Type B pancreatic cell (in vitro differentiated cells): ENCODE results near the gene CHD6. TPM values are rescaled to one million over a fixed set of nuclear protein-coding genes. Genes with fewer than 3 reads are reported as not detected.
A peak's percentile ranks its signal among the peaks of the same experiment; 100 is the strongest.

Experiments used
- DNase-seq: peaks from one replicate; pipeline ENCODE4 v3.0.0; 2021; ENCODE audit warnings: mixed read lengths; ENCODE audit not compliant: unreplicated experiment; ENCODE audit errors: extremely low spot score
- H3K27ac Mint-ChIP-seq: 2 replicates; pipeline ENCODE4 v1.8.0; 2021; ENCODE audit warnings: mild to moderate bottlenecking, mixed read lengths
- H3K27me3 Mint-ChIP-seq: 2 replicates; pipeline ENCODE4 v1.8.0; 2021; ENCODE audit warnings: mixed read lengths
- H3K36me3 Mint-ChIP-seq: 2 replicates; pipeline ENCODE4 v1.8.0; 2021; ENCODE audit warnings: mixed read lengths
- H3K4me1 Mint-ChIP-seq: one replicate; pipeline ENCODE4 v1.8.0; 2021; ENCODE audit warnings: mixed read lengths; ENCODE audit not compliant: unreplicated experiment
- H3K4me3 Mint-ChIP-seq: 2 replicates; pipeline ENCODE4 v1.8.0; 2021; ENCODE audit warnings: mild to moderate bottlenecking, mixed read lengths
- H3K9me3 Mint-ChIP-seq: 2 replicates; pipeline ENCODE4 v1.8.0; 2021; ENCODE audit warnings: mixed read lengths
- CTCF ChIP-seq: fragments of 200-600 bp; sonication (generic); conservative IDR thresholded peaks from 2 replicates; pipeline ENCODE4 v1.5.0; 2021; ENCODE audit warnings: antibody characterized with exemption, mild to moderate bottlenecking
- total RNA-seq: library from RNA; stranded (reverse); gene quantifications from 2 replicates; pipeline ENCODE4 v1.2.1, GENCODE V29; 2021; ENCODE audit warnings: low replicate concordance

Gene CHD6
- total RNA-seq, 1 donor from 2014 or later, result 72.6 TPM

- Mint-ChIP-seq H3K4me3 (no peak overlapping the region), H3K36me3 (peaks cover 66% of the 10 kb centered on the region), H3K27me3 (no peaks in the 10 kb centered on the region), H3K4me1 (no peaks in the 10 kb centered on the region), H3K27ac (peak overlapping the region; percentile 25), H3K9me3 (no peaks in the 10 kb centered on the region)
- no peak for DNase-seq
- TF ChIP-seq CTCF, result no peak
These were observed 200.1 kb downstream of the CHD6 start for GRCh38 chr20:41418031-41418430.

- Mint-ChIP-seq H3K27ac (no peak overlapping the region), H3K27me3 (no peaks in the 10 kb centered on the region), H3K4me3 (no peak overlapping the region), H3K4me1 (peaks cover 15% of the 10 kb centered on the region), H3K9me3 (no peaks in the 10 kb centered on the region), H3K36me3 (peaks cover 52% of the 10 kb centered on the region)
- no peak for DNase-seq
- TF ChIP-seq CTCF, result no peak
These were observed 203.0 kb downstream of the CHD6 start for GRCh38 chr20:41415191-41415590.

GRCh38 chr20:41413169-41413568, 205.0 kb downstream of the CHD6 start:
- DNase-seq, result no peak
- Mint-ChIP-seq H3K27me3 (no peaks in the 10 kb centered on the region), H3K9me3 (no peaks in the 10 kb centered on the region), H3K4me1 (peaks cover 15% of the 10 kb centered on the region), H3K27ac (no peak overlapping the region), H3K36me3 (peaks cover 49% of the 10 kb centered on the region), H3K4me3 (no peak overlapping the region)
- no peak for TF ChIP-seq CTCF

DNA sequence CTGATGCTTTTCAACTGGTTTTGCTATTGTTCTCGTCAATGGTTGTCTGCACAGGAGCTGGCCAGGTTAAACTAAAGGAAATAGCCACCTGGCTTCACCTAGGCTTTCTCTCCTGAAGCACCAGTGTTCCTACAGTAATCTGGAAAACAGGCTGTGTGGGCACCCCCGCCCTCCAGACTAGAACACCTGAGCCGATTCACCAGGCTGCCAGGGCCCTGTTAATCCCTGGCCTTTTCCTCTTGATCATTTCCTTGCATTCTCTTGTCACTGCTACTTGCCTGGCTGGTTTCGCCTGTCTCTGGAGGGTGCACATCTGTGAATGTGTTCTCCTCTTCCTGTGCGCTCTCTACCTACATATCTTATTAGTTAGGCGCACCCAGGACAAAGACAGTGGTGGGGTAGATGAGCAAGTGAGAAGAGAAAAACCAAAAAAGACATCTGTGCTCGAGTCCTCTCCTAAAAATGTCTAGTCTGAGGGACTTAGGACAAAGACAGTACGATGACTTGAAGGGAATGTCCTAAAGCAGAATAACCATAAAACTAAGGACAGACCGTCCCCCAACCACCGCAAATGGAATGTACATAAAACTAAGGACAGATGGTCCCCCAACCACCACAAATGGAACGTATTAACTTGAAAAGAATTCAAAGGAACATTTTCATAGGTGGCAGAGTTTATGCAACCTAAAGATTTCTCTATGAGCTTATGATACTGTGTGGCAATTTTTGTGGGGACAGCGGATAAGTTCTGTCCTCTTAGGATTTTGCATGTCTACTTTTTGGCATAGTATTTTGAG, 205.7 kb downstream of the CHD6 start:
- H3K4me1 Mint-ChIP-seq, result peaks cover 15% of the 10 kb centered on the region
- H3K4me3 Mint-ChIP-seq, result peak overlapping the region; percentile 52
- H3K9me3 Mint-ChIP-seq, result no peaks in the 10 kb centered on the region
- H3K27ac Mint-ChIP-seq, result peak overlapping the region; percentile 82
- no peaks in the 10 kb centered on the region for H3K27me3 Mint-ChIP-seq
- peaks cover 44% of the 10 kb centered on the region for H3K36me3 Mint-ChIP-seq
- no peak for TF ChIP-seq CTCF
- no peak for DNase-seq

DNA sequence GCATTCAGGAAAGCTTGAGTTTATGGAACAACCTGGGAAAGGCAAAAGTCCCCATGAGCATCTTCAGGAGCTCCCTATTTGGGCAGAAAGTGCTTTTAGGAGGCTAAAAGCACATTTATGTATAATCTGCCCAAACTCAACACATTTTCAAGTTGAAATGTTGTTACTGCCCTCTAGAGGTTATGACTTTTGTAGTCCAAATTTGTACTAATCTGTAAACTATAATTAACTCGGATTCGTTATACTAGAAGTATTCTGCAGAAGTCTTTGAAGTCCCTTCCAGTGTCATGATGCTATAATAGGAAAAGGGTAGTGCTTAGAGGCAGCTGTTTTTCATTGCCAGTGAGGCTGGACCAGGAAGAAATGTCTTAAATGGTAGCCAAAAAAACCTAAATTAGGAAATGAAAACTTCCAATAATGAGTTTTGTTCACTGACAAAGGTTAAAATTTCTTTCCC, 206.8 kb downstream of the CHD6 start:
- Mint-ChIP-seq H3K27ac (no peak overlapping the region), H3K36me3 (peaks cover 47% of the 10 kb centered on the region)

More for the DNA sequence above, 206.8 kb downstream of the CHD6 start:
- peak; percentile 62 for TF ChIP-seq CTCF
- Mint-ChIP-seq H3K27me3 (no peaks in the 10 kb centered on the region), H3K9me3 (no peaks in the 10 kb centered on the region), H3K4me1 (peaks cover 15% of the 10 kb centered on the region), H3K4me3 (no peak overlapping the region)
- no peak for DNase-seq
